8988T (cell line): Measurements from ENCODE around the gene TICAM2.

ENCODE experiments used
- DNase-seq: peaks from one replicate; pipeline ENCODE4 v3.0.0; 2011

Gene TICAM2

DNA sequence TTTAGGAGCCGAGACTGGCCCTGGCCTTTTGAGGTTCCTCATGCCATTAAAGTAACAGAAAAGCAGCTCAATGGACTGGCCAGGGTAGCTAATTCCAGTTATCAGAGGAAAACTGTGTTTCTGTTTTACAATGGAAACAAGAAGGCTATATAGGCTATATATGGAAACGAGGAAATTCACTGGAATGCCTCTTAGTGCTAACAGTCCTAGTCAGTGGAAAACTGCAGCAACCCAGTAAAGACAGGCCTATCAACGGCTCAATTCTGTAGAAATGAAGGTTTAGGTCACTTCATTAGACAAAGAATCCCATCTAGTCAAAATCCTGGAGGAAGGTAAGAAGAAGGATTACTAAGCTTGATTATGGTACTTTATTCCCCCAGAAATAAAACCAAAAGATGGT is 3.2 kb upstream of the TICAM2 start:
- DNase-seq = no peak

DNA sequence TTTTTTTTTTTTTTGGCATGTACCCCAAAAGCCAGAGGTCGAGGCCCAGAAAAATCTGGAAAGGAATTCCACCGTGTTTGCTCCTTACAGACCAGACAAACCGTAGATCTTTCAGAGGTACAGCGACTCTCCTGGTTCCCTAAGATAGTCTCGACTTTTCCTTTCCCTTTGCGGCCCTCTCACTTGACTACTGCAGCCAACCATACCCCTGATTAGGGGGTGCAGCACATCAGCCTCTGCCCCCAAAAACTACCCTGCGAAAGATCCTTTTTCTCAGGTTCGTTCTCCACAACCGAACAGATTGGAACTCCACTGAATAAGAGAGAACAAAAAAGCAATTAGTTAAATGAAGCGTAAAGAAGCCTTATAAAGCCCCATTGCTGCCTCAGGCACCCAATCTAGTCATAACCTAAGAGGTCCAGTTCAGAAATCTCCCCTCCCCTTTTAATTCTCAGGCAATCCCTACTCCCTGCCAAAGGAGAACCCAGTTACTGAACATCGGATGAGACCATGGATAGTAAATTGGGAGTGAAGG is 379 bp upstream of the TICAM2 start:
- DNase-seq = no peak

GRCh38 chr5:115600766-115601165 is 1.5 kb downstream of the TICAM2 start:
- no peak for DNase-seq

DNA sequence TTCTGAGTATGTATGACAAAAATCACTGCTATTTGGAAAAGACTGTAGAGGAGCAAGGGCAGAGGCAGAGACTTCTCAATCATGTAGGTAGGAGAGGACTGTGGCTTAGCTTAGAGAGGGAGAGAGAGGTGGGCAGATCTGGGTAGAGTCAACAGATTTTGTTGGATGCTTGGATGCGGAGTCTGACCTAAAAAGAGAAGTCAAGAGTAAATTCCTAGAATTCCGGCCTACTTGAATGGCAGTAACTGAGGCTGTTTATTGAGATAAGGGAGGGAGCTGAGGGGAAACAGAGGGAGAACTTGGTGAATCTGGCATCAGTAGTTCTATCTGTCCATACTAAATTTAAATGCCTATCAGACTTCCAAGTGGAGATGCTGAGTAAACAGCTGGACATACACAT is 2.4 kb downstream of the TICAM2 start:
- DNase-seq = no peak

DNA sequence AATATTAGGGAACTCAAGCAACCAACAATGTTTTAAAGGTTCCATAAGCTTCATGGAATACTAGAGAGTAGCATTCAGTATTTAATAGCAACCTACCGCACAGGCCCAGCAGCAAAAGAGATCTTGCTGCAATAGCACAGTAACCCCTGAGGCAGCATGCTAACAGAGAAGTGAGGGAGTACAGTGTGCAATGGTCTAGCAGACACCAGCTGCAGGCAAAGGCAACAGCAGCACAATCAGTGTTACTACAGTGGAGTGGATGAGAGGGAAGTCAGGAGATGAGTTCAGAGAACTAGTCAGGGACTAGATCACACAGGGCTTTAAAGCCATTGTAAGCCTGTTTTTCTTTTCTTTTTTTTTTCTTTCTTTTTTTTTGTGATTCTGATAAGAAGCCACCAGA is 2.8 kb downstream of the TICAM2 start:
- DNase-seq = no peak

DNA sequence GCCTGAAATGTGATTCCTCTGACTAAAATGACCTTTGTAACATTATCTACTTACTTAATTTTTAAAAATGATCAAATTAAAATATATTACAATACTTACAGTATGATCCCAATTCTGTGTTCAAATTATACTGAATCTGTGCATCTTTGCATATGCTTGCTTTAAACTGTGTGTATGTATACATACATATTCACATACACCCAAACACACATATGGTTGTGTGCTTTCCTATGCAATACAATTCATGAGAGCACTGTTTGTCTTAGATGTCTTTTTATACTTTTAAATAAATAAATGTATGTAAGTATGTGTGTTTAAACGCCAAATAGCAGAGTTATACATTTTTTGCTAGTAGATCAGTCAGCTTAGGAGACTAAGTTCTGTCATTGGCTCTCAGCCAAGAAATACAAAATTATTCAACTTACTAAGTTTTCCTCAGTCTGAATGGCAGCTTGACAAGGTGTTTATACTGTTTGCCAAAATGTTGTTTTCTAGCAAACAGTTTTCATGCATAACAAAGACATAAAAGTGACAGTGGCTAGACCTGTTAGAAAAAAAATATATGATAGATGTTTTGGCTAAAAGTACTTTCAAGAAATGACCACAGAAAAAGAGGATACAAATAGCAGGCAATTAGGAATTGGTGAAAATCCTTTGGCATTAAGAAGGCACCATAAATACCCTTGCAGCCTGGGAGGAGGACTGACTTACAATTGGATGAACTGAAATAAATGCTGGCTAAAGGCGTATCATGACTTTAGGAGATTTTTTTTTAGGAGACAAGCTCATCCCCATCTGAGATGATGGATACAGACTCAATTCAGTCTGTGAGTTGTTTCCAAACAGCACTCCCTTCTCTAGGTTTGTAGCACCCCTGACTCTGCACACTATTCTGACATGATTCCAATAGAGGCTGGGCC is 7.9 kb downstream of the TICAM2 start:
- no peak for DNase-seq

- DNase-seq = no peak
Observed at GRCh38 chr5:115589043-115589442, 13.2 kb downstream of the TICAM2 start.

DNA sequence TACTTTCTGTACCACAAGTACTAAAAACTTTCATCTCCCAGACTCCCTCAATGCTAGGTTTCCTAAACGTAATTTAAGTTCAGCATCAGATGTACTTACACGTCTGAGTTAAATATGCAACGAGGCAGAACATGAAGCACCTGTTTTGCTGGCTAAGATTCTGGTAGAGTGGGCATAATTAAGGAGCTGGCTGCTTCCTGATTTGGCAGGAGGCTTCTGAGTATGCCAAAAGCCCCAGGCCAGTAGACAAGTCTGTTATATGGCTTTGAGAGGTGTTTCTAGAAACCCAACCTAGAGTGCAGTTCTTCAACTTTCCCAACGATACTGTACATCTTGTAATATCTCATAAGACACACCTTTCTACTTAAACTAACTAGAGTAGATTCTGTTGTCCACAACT is 13.6 kb downstream of the TICAM2 start:
- DNase-seq = no peak

DNA sequence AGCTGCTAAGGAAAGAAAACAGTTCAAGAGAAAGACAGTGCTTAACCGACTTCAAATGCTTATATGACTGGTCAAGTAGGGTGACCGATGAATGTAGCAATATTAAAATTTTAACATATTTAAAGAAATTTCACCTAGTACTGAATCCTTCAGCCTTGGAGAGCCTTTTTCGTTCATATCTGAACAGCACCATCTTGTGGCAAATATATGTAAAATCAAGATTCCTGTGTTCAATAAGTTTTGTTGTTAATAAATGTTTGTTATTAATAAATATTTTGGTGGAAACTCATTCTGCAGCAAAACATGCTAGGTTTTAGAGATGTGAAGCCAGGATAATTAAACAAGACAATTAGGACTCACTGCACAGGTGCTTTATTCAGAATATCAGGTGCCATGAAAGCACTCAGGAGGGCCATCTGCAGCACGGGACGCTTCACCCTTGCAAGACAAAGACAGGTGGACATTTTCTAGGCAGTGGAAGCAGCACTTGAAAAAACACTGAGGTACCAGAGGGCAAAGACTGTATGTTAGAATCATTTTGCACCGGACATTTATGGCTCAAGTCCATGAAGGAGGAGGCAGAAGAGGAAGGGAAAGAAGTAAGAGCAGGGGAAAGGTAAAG is 15.6 kb downstream of the TICAM2 start:
- no peak for DNase-seq

DNA sequence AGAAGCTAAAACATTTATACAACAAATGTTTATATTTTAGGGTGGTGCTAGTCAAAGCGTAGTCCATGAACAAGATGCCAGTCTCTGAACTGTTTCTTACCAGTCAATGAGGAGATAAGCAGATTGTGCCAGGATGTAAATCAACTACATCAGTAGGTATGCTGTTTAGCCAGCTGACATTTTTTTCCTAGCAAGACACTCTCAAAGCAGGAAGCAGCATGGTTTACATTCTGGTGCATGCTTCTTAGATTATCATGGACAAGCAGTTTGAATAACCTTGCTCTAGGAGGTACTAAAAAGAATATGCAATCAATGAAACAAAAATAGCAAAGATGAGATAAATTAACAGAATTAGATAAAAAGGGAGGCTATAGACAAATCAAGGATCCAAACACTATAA is 17.0 kb downstream of the TICAM2 start:
- no peak for DNase-seq

DNA sequence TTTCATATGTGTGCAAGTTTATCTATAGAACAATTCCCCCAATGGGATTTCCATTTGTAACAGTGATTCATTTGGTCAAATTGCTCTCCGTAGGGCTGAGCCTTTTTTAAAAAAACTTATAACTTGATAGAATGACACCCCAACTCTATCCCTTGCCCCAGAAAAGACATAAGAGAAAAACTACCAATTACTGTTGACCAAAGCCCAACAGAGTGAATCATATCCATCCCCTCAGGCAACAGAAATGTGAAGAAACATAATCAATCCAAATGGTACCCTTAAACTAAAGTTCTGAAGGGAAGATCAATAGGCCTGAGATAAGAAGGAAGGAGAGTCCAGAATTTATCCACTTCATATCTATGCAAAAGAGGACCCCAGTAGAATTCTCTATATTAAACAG is 17.8 kb downstream of the TICAM2 start:
- no peak for DNase-seq

- DNase-seq = no peak
Observed at GRCh38 chr5:115583474-115583873, 18.8 kb downstream of the TICAM2 start.

GRCh38 chr5:115580941-115581340 is 21.3 kb downstream of the TICAM2 start:
- no peak for DNase-seq

DNA sequence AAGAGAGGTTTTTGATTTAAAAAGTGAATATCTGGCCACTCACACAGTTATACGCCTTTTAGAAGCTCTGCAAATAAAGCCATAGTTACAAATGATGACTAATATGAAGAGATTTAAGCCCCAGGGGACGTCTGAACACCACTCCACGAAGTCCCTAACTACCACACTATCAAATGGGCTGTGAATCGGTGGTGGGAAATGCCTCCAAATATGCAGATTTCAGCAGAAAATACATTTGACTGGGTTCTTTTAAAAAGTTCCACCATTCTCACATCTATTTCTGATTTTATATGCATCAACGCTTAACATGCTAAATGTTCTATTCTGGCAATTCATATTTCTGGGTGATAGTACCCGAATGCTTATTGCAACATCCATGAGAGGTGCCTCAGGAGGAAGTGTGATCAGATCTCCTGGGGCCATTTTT is 22.5 kb downstream of the TICAM2 start:
- no peak for DNase-seq

- no peak for DNase-seq
Observed at GRCh38 chr5:115579216-115579615, 23.1 kb downstream of the TICAM2 start.

DNA sequence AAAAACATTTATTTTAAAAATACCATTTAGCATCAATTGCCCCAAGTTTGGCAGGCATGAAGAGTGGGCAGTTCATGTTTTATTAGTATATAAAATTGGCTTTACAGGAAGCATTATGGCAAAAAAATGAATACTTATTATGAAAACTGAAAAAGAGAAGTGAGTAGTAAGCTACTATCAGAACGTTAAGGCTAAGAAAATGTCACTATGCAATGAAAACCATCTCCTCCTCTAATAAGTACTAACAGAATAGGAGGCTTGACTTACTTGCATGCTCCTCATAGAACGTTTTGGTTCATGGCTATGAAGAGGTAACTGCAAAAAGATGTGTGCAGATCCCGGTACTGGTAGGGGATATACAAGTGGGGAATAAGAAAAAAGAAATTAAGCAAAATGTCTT is 23.6 kb downstream of the TICAM2 start:
- DNase-seq = no peak

DNA sequence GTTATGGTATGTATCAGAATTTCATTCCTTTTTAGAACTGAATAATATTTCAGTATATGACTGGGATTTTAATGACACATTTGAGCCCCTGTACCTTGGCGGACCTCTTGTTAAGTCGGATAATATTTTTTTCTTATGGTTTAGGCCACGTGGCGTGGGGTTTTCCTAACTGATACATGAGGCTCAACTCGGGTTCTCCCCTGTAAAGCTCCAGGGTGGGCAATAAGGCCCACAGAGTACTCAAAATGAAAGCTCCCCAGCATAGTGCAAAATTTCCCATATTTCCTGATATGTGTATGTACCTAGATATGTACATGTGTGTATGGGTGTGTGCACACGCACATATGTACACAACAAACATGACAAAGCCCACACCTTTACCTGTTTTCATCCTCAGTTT is 24.5 kb downstream of the TICAM2 start:
- DNase-seq = no peak

DNA sequence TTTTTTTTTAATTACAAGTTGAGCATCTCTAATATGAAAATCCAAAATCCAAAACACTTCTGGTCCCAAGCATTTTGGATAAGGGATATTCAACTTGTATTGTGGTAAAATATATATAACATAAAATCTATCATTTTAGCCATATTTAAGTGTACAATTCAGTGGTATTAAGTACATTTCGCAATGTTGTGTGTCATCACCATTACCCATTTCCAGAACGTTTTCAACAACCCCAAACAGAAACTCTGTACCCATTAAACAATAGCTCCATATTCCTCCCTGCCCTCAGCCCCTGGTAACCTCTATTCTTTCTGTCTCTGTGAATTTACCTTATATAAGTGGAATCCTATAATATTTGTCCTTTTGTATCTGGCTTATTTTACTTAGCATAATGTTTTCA is 24.9 kb downstream of the TICAM2 start:
- no peak for DNase-seq

GRCh38 chr5:115575167-115576070 is 26.9 kb downstream of the TICAM2 start:
- DNase-seq = no peak

- no peak for DNase-seq
Observed at GRCh38 chr5:115573133-115573532, 29.1 kb downstream of the TICAM2 start.

- no peak for DNase-seq
Observed at GRCh38 chr5:115571441-115571878, 30.8 kb downstream of the TICAM2 start.

DNA sequence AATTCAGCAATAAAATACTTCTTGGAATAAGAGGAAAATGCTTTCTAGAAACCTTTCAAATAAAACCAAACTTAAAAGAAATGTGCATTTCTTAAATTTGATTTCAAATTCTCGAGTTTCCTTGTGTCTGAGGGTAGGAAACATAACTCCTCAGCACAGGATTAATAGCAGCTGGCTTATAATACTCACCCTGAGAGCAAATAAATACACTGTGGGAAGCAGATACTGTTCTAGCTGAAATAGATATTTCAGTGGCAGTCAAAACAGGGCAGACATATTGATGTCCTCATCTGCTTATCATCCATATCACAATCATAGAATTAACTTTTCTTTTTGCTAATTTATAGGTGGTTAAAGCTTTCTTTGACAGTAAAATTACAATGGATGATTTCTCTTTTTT is 33.6 kb downstream of the TICAM2 start:
- no peak for DNase-seq

GRCh38 chr5:115565233-115565632 is 37.0 kb downstream of the TICAM2 start:
- DNase-seq = no peak
